ENCODE results near the gene POLR1E. TPM values are rescaled to one million over a fixed set of nuclear protein-coding genes. Genes with fewer than 3 reads are reported as not detected.
"Not testable (repeated sequence)": the region's sequence is repeated elsewhere in the genome, so short reads cannot be mapped to it uniquely, and the experiment has no call there.

Gene POLR1E
- total RNA-seq, 1 donor from 2014 or later: 34.7 TPM

DNA sequence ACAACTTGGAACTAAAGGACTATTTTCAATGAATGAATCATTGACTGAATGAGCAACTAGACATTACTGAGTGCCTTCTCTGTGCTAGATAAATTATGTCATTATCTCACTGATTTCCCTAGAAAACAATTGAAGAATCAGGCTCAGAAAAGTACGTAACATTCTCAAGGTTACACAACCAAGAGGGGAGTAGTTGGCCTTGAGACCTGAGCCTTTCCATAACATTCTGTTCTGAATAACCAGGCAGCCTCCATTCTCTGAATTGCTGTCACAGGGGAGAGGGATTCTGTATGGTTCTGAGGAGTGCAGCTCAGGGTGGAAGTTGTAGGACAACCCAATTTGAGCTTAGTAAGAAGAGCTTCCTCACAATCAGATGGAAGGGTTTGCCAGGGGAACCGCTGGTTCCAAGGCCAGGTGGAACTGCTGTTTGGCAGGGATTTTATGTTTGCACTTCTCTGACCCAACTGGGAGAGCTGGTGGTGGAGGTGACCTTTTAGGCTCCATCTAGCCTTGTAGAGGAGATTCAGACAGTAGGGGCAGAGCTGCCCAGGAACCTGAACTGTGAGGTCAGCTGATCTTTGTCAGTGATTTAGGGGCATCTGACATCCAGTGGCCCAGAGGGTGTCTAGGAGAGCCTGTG is 16.3 kb downstream of the POLR1E start:
- no peak for DNase-seq (ENCODE audit: low spot score)

DNA sequence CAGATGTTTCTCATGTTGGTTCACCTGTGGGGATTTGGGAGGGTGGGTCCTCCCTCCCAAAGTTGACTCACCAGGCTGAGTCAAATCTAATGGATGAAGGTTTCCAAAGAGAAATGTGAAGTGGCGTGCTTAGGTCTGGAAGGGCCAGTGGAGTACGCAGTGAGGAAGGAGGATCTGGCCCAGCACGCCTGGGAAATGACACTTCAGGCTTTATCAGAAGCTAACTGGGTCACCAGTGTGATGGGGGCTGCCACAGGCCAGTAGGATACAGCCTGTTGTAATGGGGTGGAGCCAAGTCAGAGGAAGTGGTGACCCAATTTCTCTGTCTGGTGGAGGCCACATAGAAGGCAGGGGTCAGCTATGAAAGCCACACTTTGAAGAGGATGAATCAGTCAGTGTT is 18.0 kb downstream of the POLR1E start:
- no peak for DNase-seq (ENCODE audit: low spot score)

DNA sequence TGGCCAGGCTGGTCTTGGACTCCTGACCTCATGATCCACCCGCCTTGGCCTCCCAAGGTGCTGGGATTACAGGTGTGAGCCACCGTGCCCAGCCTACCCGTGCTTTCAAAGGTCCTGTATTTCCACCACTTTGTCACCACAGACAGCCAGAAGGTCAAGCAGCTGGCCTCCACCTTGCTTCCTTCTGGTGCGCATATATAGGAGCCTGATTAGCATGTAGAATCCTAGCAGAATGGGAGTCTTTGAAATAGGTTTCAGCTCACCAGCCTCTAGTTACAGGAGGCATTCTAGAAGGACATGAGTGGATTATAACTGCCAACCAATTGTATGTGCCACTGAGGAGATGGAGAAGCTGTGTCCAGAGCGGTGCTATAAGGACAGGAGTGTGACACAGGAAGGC is 18.9 kb downstream of the POLR1E start:
- DNase-seq (ENCODE audit: low spot score): no peak

DNA sequence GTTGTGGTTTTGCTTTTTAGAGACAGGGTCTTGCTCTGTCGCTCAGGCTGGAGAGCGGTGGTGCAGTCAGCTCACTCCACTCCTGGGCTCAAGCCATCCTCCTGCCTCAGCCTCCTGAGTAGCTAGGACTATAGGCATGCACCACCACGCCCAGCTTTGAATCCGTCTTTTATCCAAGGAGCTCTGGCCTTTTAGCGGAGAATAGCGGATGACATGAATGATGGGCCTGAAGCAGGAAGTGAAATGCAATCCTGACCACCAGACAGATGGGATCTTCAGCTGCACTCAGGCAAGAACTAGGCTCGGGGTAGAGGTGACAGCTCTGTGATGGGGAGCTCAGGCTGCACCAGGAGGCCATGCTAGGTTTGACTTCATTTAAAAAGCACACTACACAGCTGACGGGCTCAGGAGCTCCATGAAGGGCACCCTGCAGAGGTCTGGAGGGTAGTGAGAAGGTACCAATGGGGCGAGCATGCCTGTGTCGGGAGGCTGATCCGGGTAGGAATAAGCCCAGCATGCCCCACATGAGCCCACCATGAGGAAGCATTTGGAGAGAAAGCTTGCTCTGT is 21.9 kb downstream of the POLR1E start:
- no peak for DNase-seq (ENCODE audit: low spot score)

DNA sequence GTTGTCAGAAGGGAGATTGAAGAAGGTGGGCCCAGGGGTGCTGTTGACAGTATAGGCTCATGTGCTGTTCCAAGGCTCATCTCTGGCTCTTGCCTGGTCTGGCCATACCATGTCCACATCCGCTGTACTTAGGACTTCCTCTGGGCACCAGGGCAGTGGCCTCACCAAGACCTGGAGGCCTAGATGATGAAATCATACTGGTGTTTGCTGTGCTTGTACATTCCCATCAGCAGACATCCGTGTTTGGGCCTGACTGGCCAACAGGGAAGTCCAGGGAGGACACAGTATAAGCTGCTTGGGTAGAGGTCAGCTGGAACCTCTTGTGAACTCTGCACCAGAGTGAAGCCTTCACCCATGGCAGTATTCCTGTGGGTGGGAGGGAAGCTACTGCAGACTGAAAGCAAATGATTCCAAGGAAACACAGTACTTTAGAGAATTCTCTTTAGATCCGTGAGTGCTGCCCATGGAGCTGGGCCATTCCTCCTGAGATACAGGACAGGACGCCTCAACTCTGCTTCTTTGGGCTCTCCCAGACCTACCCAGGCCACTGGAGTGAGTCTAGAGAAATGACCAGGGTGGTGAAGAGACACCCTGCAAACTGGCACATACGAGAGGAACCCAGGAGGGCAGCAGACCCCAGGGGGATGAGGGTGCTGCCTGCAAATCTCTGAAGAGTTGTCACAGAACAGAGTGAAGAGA is 22.5 kb downstream of the POLR1E start:
- no peak for DNase-seq (ENCODE audit: low spot score)

DNA sequence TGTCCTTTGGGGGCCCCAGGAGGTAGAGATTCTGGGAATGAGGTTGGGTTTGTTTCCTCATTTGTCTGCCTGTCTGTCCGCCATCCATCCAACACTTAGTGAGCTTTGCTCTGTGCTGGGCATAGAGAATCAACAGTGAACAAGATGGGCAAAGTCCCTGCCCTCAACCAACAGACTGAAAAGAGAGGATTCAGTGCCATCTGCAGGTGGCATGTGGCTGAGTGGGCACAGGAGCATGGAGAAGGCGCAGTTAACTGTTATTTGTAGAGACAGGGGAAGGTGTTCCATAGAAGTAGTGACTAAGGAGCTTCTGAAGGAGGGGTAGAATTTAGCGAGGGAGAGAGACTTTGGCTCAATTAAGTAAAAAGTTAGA is 23.1 kb downstream of the POLR1E start:
- no peak for DNase-seq (ENCODE audit: low spot score)

DNA sequence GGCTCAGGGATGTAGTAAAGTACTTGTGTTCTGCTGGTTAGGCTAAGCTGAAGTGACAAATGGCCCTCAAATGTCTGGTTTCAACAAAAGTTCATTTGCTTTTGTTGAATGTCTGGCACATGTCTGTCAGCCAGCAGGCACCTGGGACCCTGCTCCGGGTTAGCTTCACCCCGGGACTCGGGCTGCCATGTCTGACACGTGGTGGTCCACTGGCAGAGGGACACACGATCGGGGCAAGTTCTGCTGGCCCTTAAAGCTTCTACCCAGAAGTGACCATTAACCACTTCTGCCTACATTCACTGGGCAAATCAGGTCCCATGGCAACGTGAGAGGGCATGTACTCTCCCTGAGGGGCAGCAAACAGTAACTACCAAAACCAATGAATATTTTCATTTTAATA is 23.8 kb downstream of the POLR1E start:
- no peak for DNase-seq (ENCODE audit: low spot score)

DNA sequence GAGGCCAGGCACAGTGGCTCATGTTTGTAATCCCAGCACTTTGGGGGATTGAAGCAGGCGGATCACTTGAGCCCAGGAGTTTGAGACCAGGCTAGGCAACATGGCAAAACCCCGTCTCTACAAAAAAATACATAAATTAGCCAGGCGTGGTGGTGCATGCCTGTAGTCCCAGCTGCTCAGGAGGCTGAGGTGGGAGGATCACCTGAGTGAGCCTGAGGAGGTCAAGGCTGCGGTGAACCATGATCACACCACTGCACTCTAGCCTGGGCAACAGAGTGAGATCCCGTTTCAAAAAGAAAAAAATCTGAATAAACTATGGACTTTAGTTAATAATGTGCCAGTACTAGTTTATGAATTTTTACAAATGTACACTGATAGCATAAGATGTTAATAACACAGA is 24.3 kb downstream of the POLR1E start:
- DNase-seq (ENCODE audit: low spot score): not testable (repeated sequence)

DNA sequence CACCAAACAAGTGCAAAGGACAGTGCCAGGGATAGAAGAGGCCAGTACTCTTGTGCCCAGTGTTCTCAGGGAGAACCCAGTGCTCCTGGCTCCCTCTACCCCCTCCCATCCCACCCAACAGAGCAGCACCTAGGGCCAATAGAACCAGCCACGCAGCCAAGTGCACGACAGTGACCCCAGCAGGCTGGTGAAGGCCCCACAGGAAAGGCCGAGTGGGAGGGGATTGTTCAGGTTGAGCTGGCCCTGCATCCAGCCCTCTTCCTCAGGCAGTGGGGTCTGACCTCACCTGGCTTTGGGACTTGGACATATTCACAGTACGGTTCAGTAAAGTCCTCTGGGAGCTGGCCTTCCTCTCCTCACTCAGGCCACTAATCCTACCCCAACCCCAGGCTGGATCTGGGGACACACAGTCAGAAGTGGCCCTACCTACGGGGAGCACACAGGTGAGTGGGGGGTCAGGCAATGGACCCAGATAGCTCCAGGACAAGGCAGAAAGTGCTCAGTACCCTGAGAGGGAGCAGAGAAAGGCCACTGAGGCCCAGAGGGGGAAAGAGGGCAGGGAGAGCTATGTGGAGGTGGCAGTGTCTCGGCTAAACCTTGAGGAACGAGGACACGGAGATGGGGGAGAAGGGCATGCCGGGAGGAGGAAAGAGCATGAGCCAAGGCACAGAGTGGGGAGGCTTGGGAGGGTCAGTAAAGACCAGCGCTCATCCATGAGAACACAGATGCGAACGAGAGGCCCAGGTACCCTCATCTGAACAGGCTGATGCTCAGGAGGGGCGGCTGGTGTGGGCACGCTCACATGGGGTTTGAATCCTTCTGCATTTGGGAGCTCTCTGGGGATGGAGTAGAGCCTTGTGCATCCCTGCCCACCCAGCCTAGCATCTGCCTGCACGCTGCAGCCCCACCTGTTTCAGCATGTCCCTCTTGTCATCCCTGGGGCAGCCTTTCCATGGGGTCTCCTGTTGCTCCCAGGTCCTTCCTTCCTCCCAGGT is 25.6 kb downstream of the POLR1E start:
- no peak for DNase-seq (ENCODE audit: low spot score)

DNA sequence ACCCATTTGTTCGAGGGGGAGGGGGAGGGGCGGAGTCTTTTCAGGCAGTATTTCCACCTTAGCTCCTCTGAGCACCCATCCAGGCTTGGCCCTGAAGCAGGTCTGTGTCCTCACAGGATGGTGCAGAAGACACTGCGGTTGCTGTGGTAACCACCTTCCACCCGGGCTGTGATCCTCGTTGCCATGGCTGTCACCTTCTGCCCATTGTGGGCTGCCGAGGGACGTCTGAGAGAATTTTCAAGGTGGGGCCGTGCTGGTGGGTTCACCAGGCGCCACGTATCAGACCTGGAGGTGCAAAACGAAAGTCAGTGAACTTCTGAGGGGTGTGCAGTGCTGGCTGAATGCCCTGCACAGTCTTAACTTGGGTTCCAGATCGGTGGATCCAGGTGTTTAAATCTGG is 26.7 kb downstream of the POLR1E start:
- DNase-seq (ENCODE audit: low spot score): no peak

DNA sequence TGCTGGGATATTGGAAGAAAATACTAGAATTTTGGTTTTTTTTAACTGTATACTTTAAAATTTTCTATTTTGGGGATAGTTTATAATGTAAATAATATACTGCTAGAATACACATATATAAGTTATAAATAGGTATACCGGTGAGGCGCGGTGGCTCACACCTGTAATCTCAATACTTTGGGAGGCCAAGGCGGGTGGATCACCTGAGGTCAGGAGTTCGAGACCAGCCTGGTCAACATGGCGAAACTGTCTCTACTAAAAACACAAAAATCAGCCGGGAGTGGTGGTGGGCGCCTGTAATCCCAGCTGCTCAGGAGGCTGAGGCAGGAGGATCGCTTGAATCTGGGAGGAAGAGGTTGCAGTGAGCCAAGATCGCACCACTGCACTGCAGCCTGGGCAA is 28.7 kb downstream of the POLR1E start:
- not testable (repeated sequence) for DNase-seq (ENCODE audit: low spot score)

DNA sequence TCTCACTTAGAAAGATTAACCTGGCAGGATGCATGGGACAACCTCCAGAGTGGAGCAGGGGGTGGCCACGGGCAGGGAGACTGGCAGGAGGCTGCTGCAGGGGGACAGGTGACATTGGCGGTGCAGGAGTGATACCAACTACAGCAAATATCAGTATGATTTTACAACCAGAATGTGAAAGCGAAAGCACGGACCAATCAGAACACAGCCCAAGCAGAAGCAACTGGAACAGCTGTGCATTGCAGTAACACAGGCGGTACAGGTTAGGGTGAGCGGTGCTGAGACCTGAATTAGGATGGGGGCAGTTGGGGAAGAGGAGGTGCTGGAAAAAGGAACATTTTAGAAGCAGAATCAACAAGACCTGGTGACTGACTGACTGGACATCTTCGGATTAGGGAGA is 29.3 kb downstream of the POLR1E start:
- no peak for DNase-seq (ENCODE audit: low spot score)

DNA sequence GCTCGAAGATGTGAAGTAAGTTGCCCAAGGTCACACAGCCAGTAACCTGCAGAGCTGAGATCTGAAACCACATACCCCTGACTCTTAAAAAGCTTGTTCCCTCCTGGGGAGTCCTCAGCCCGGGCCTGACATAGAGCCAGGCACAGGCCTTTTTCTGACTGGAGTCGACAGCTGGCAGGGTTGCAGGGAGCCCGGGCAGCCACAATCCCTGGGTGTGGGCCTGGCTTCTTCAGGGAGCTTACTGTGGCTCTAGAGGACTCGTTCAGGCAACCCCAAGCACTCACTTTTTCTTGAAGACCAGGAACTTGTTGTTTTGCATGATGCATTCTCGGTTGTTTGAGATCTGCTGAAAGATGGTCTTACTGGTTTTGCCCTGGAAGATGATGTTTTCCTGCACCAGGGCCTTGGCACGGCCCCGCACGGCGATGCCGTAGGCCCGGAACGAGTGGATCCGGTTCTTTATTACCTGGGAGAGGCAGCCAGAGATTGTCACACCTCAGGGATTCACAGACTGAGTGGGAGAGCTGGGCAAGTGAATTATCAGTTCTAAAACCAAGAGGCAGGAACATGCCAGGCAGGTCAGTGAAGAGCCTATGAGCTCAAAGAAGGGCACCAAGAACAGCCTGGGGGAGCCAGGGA is 30.0 kb downstream of the POLR1E start:
- DNase-seq (ENCODE audit: low spot score): no peak

DNA sequence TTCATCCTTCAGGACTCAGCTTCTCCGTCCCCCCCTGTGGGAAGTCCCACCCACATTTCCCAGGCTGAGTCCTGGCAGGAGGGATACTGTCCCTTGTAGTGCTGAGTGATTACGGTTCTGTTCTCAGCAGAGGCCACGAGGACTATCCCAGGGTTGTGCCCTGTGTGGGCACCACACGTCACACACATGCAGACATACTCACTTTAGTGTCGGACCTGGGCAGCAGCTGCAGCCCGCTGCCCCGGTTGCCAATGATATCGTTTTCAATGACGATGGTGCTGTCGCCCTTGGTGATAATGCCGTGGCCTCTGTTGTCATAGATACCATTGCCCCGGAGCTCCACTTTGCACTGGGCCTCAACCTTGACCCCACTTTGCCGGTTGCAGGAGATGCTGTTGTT is 32.2 kb downstream of the POLR1E start:
- no peak for DNase-seq (ENCODE audit: low spot score)

DNA sequence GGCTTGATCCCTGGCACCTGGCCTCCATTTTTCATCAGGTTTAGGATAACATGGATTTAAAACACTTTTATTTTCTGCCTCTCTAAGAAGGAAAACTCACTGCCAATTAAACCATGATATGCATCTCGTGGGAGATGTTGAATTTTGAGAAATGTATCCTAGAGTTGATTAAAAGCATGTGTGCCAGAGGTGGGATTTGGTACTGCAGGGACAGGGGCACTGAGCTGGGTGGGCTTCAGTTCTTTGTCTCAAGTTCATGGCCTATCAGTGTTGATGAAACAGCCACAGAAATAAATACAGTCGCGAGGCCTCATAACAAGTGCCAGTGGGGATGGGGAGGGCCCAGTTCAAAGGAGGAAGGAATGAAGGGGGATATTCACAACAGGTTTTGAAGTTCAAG is 34.9 kb downstream of the POLR1E start:
- DNase-seq (ENCODE audit: low spot score): no peak

DNA sequence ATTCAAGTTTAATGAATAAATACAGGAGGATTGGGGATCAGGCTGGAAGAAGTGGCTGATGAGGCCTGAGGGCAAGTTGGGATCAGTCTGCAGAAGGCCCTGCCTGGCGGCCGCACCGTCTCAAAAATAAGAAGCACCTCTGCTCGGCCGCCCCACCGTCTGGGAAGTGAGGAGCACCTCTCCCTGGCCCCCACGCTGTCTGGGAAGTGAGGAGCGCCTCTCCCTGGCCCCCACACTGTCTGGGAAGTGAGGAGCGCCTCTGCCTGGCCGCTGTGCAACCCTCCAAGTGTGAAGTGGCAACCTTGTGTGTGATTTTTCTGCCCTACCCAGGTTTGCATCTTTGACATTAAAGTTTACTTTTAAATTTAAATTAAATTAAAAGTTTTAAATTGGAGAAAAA is 35.4 kb downstream of the POLR1E start:
- no peak for DNase-seq (ENCODE audit: low spot score)

DNA sequence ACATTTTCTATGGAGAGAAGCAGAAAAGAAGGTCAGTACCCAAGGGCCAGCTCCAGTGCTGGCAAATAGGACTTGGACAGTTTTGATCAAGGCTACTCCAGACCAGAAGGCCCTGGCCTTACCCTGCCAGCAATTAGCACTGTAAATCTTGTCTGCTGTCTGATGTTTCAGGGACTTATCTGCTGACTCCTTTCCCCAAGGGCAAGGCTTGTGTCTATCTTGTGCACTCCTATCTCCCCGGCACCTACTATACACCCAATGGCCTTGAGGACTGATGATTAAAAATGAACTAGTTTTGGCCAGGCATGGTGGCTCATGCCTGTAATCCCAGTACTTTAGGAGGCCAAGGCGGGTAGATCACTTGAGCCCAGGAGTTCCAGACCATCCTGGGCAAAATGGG is 37.2 kb downstream of the POLR1E start:
- DNase-seq (ENCODE audit: low spot score): no peak

DNA sequence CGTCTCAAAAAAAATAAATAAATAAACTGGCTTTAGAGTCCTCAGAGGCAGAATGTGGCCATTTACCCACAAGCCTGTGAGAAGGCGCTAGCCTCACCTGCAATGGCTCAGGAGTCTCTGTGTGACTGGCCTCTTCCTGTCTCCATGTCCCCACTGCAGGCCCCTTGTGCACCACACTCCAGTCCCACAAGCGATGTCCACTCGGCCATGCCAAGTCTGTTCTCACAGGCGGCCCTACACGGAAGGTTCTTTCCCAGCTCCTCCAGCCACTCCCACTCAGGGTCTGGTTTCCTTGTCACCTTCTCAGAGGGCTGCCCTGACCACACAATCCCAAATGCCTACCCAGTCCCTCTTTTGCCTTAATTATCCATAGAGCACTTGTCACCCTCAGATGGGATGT is 38.2 kb downstream of the POLR1E start:
- DNase-seq (ENCODE audit: low spot score): no peak

DNA sequence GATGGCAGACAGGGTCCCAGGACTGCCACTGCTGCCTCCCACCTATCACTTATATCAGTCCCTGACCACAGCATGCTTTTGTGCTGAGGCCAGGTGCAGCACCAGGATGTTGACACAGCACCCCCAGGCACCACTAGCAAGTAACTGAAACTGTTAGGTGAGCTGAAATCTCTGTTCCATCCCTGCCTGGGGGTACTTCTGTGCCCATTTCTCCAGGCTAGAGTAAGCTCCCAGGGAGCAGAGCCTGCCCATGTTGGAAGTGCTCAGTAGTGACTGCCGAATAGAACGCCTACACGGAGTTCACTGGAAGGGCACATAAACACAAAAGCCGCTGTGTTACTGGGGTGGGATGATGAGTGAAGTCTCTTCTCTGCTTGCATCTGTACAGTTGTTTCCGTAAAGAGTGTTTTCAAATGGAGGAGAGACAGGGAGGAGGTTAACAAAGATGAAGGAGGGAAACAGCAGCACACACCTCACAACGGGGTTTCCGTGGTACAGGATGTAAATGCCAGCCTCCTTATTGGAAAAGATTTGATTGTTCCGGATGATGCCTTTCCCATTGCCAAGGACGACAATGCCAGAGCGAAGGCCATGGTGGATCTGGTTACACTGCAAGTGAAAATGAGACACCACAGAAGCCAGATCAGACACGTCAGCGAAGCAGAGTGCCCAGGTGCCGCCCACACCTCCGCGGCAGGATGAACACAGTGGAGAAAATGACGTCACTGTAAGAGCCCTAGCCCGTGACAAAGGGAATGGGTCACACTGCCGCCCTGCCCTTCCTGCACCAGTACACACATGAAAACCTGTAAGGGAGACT is 43.1 kb downstream of the POLR1E start:
- no peak for DNase-seq (ENCODE audit: low spot score)

DNA sequence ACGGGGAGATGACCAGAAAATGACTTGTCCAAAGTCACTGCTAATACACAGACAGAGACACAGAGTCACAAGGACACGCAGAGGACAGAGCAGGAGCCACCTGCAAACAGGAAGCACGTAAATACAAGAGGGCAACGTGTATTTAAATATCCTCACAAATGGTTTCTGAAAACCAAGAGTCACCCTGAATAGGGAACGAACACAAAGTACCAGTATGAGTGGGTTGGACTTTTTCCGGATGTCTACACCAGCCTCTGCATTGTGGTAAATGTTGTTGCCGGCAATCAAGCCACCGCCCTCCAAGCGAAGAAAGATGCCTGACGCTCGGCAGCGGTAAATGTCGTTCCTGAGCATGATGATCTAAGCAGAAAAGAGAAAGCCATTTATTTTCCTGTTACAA is 46.0 kb downstream of the POLR1E start:
- no peak for DNase-seq (ENCODE audit: low spot score)

DNA sequence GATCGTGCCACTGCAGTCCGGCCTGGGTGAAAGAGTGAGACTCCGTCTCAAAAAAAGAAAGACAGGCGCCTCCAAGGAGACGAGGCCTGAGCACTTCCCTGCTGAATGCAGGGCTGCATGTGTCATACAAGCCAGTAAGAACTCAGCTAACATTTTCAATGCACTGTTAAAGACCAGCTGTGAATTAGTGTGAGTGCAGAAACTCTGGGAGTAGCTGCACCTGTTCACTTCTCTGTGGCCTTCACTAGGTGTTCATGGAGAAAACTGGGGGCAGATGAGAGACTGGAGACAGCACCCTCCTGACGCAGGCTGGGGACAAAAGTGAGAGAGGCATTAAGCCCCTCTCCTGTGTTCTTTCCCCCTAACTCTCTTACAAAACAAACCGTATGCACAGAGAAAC is 48.7 kb downstream of the POLR1E start:
- DNase-seq (ENCODE audit: low spot score): no peak
